Measurements from ENCODE around the gene ZNF8.
"Not testable (repeated sequence)": the region's sequence is repeated elsewhere in the genome, so short reads cannot be mapped to it uniquely, and the experiment has no call there.

The ZNF8 gene

GRCh38 chr19:58278541-58279041, at the start of gene ZNF8:
TSS of gene ZNF8 (plus strand) at chr19:58278955. CDS start at chr19:58279082, 127 bp downstream.
- peak; percentile 96 to 99 for DNase-seq

- peak in 1 of 2 experiments; percentile 13 for DNase-seq
Observed at GRCh38 chr19:58229255-58229639, 49.5 kb upstream of the ZNF8 start.

GRCh38 chr19:58237324-58237723, 41.4 kb upstream of the ZNF8 start:
- DNase-seq, result no peak

GRCh38 chr19:58243351-58243750, 35.4 kb upstream of the ZNF8 start:
- DNase-seq, result no peak

GRCh38 chr19:58248886-58249285, 29.9 kb upstream of the ZNF8 start:
- no peak for DNase-seq

- DNase-seq, result peak in 1 of 2 experiments; percentile 1
Observed at GRCh38 chr19:58252102-58252685, 26.6 kb upstream of the ZNF8 start.

GRCh38 chr19:58258259-58258658, 20.5 kb upstream of the ZNF8 start:
- DNase-seq, result not testable (repeated sequence)

GRCh38 chr19:58261600-58261967, 17.2 kb upstream of the ZNF8 start:
- no peak for DNase-seq

GRCh38 chr19:58261968-58262921, 16.5 kb upstream of the ZNF8 start:
- no peak for DNase-seq

- no peak for DNase-seq
Observed at GRCh38 chr19:58262922-58263296, 15.8 kb upstream of the ZNF8 start.

GRCh38 chr19:58265100-58265499, 13.7 kb upstream of the ZNF8 start:
- no peak for DNase-seq

GRCh38 chr19:58268344-58268743, 10.4 kb upstream of the ZNF8 start:
- no peak for DNase-seq

GRCh38 chr19:58274771-58275201, 4.0 kb upstream of the ZNF8 start:
- DNase-seq, result no peak

GRCh38 chr19:58275564-58275963, 3.2 kb upstream of the ZNF8 start:
- DNase-seq, result no peak

GRCh38 chr19:58277197-58277596, 1.6 kb upstream of the ZNF8 start:
- no peak for DNase-seq

- no peak for DNase-seq
Observed at GRCh38 chr19:58277748-58278540, 811 bp upstream of the ZNF8 start.

- DNase-seq, result peak; percentile 43 to 62
Observed at GRCh38 chr19:58279042-58279924, 528 bp downstream of the ZNF8 start.

- DNase-seq, result no peak
Observed at GRCh38 chr19:58279925-58280316, 1.2 kb downstream of the ZNF8 start.

- no peak for DNase-seq
Observed at GRCh38 chr19:58284199-58284598, 5.4 kb downstream of the ZNF8 start.

- DNase-seq, result no peak
Observed at GRCh38 chr19:58291943-58292342, 13.2 kb downstream of the ZNF8 start.

GRCh38 chr19:58294743-58295374, 16.1 kb downstream of the ZNF8 start:
- no peak for DNase-seq

GRCh38 chr19:58296104-58296503, 17.3 kb downstream of the ZNF8 start:
- no peak for DNase-seq

All from NCI-H526 (cell line).